Left cardiac atrium (tissue), 4 donors: ENCODE data around the gene MICALL1. TPM values are rescaled to one million over a fixed set of nuclear protein-coding genes. Genes with fewer than 3 reads are reported as not detected.
A peak's percentile ranks its signal among the peaks of the same experiment; 100 is the strongest.
"Not testable (repeated sequence)": the region's sequence is repeated elsewhere in the genome, so short reads cannot be mapped to it uniquely, and the experiment has no call there.

Source experiments
- ATAC-seq, 2 donors: fragments of 200-7000 bp; cut with Tn5 transposase; one replicate each; pipeline ENCODE4 v1.9.1; 2020; ENCODE audit warnings: mild to moderate bottlenecking in 2 of 2, moderate library complexity in 2 of 2
- DNase-seq: peaks from one replicate; pipeline ENCODE4 v3.0.0-alpha.2; 2020
- intact Hi-C, 2 donors: fragments of 100-400 bp; cut with DNase I; formaldehyde crosslinking; loops; one replicate each; pipeline versions ENCODE4 v1.14.1 to v1.15.1; 2022 to 2023
- total RNA-seq, 2 donors: library from RNA; stranded (reverse); fragmentation: NEBNext Ultra II Directional; extraction: Animal tissue kit (Norgen Biotek cat#: 25700); gene quantifications; one replicate each; pipeline ENCODE4 v1.2.1, GENCODE V29; 2021
- donor health status: DM: no; HTN: yes; CAD: no.
- donor health status: DM: no; HTN: yes; CAD: no; lungs with severe emphysema.
- donor health status: DM: yes; HTN: yes; CAD: no.
- donor health status: Dilated cardiomyopathy.

Gene MICALL1
- total RNA-seq, 2 donors from 2014 or later = 14.3 to 18.3 TPM

GRCh38 chr22:37972527-37972926, 66.4 kb downstream of the MICALL1 start:
- intact Hi-C loops = no loop called here
- DNase-seq (no peak), ATAC-seq (no peak)

- no peak for ATAC-seq
Observed at GRCh38 chr22:37973271-37974170, 67.4 kb downstream of the MICALL1 start.

GRCh38 chr22:37975153-37975552, 69.1 kb downstream of the MICALL1 start:
- intact Hi-C loops = no loop called here
- DNase-seq (no peak), ATAC-seq (no peak)

More at GRCh38 chr22:37973271-37974170, 67.4 kb downstream of the MICALL1 start:
- DNase-seq = no peak
- intact Hi-C loops = no loop called here

- intact Hi-C loops, DNase-seq, ATAC-seq: not testable (repeated sequence)
Observed at GRCh38 chr22:37976022-37976421, 69.9 kb downstream of the MICALL1 start.

- intact Hi-C loops = no loop called here
- ATAC-seq (no peak), DNase-seq (no peak)
Observed at GRCh38 chr22:37976547-37976946, 70.5 kb downstream of the MICALL1 start.

- intact Hi-C loops = no loop called here
- ATAC-seq = peak in 1 of 2 donors; percentile 18
- DNase-seq = no peak
Observed at GRCh38 chr22:37979782-37980181, 73.7 kb downstream of the MICALL1 start.

GRCh38 chr22:37981282-37982011, 75.3 kb downstream of the MICALL1 start:
- intact Hi-C loops = no loop called here
- ATAC-seq (peak; percentile 8 to 33), DNase-seq (no peak)

GRCh38 chr22:37982151-37982785, 76.2 kb downstream of the MICALL1 start:
- DNase-seq (peak; percentile 36), ATAC-seq (peak in 1 of 2 donors; percentile 53)

GRCh38 chr22:37982938-37983859, 77.1 kb downstream of the MICALL1 start:
- intact Hi-C loops = no loop called here
- DNase-seq (no peak), ATAC-seq (no peak)

More at GRCh38 chr22:37982151-37982785, 76.2 kb downstream of the MICALL1 start:
- intact Hi-C loops = no loop called here

GRCh38 chr22:37983860-37984791, 78.0 kb downstream of the MICALL1 start, which contains the start of gene SOX10:
Gene SOX10, minus strand, starts transcription at chr22:37984555. Its CDS starts 771 bp downstream, at chr22:37983784.
- ATAC-seq (peak in 1 of 2 donors; percentile 14), DNase-seq (no peak)
- intact Hi-C loops = no loop called here

- no peak for ATAC-seq
- DNase-seq = no peak
- intact Hi-C loops = no loop called here
Observed at GRCh38 chr22:37985050-37985585, 79.0 kb downstream of the MICALL1 start.

GRCh38 chr22:37985751-37986281, 79.7 kb downstream of the MICALL1 start:
- intact Hi-C loops = no loop called here
- ATAC-seq = peak in 1 of 2 donors; percentile 6
- DNase-seq = no peak

GRCh38 chr22:37986371-37986770, 80.3 kb downstream of the MICALL1 start:
- DNase-seq (no peak), ATAC-seq (no peak)
- intact Hi-C loops = no loop called here

GRCh38 chr22:37989146-37990045, 83.3 kb downstream of the MICALL1 start:
- DNase-seq = no peak
- ATAC-seq = no peak
- intact Hi-C loops = no loop called here

GRCh38 chr22:37990301-37990700, 84.2 kb downstream of the MICALL1 start:
- intact Hi-C loops = no loop called here
- ATAC-seq (peak in 1 of 2 donors; percentile 16), DNase-seq (no peak)

- no peak for DNase-seq
- intact Hi-C loops = no loop called here
- ATAC-seq = no peak
Observed at GRCh38 chr22:37990862-37991261, 84.8 kb downstream of the MICALL1 start.
